IMR-90 (cell line): ENCODE data around the gene SLC25A25. TPM values are rescaled to one million over a fixed set of nuclear protein-coding genes. Genes with fewer than 3 reads are reported as not detected.

Experiments
- ATAC-seq: fragments of 200-7000 bp; cut with Tn5 transposase; 2 replicates; pipeline ENCODE4 v1.9.1; 2020; ENCODE audit warnings: low read depth, mild to moderate bottlenecking, moderate library complexity
- BruUV-seq: library from RNA; stranded (reverse); fragments of 400-500 nt; replicated peaks from 2 replicates; lab custom pipeline; 2021; lab: Mats Ljungman, UMichigan
- CTCF ChIA-PET: fragments of 300-600 bp; formaldehyde crosslinking; extraction: SDS; loops from one replicate; lab custom pipeline; 2021; ENCODE audit warnings: antibody characterized with exemption; lab: Yijun Ruan, JAX
- POLR2A ChIA-PET: fragments of 300-600 bp; sonication (Branson Sonifier 250); formaldehyde crosslinking; loops from one replicate; lab custom pipeline; 2022; ENCODE audit warnings: antibody characterized with exemption; ENCODE audit not compliant: unreplicated experiment; lab: Charles Lee
- DNase-seq: peaks from one replicate; pipeline ENCODE4 v3.0.0; 2013
- H2AFZ ChIP-seq: replicated peaks from 2 replicates; pipeline ENCODE3; 2013; ENCODE audit warnings: low read length, mild to moderate bottlenecking; ENCODE audit not compliant: poor library complexity
- H2AK5ac ChIP-seq: 2 replicates; pipeline ENCODE4 v1.6.1; 2013; ENCODE audit warnings: low read depth, low read length, inconsistent platforms
- H2AK9ac ChIP-seq: replicated peaks from 2 replicates; pipeline ENCODE3; 2013; ENCODE audit warnings: mild to moderate bottlenecking, low read depth, low read length, moderate library complexity; ENCODE audit not compliant: poor library complexity
- H2BK120ac ChIP-seq: 2 replicates; pipeline ENCODE4 v1.6.1; 2013; ENCODE audit warnings: low read depth, low read length, inconsistent platforms
- H2BK15ac ChIP-seq: 3 replicates; pipeline ENCODE4 v1.6.1; 2013; ENCODE audit warnings: low read depth, low read length, inconsistent platforms
- H2BK20ac ChIP-seq: 2 replicates; pipeline ENCODE4 v1.6.1; 2013; ENCODE audit warnings: low read depth, mild to moderate bottlenecking, inconsistent platforms, low read length, moderate library complexity
- H2BK5ac ChIP-seq: 2 replicates; pipeline ENCODE4 v1.6.1; 2013; ENCODE audit warnings: mild to moderate bottlenecking, low read depth, low read length, inconsistent platforms; ENCODE audit not compliant: poor library complexity, severe bottlenecking
- H3K14ac ChIP-seq: replicated peaks from 2 replicates; pipeline ENCODE4 v1.6.1; 2013; ENCODE audit warnings: low read depth, low read length, inconsistent platforms
- H3K18ac ChIP-seq: 2 replicates; pipeline ENCODE4 v1.6.1; 2013; ENCODE audit warnings: low read depth, low read length, control low read depth
- H3K23ac ChIP-seq: 2 replicates; pipeline ENCODE4 v1.6.1; 2013; ENCODE audit warnings: low read depth, low read length, inconsistent platforms
- H3K27ac ChIP-seq: 2 replicates; pipeline ENCODE4 v1.5.1; 2013; ENCODE audit warnings: mild to moderate bottlenecking, control low read depth, low read length; ENCODE audit not compliant: insufficient read depth
- H3K27me3 ChIP-seq: 2 replicates; pipeline ENCODE4 v1.6.1; 2013; ENCODE audit warnings: low read length; ENCODE audit not compliant: control insufficient read depth, insufficient read depth
- H3K36me3 ChIP-seq: 2 replicates; pipeline ENCODE4 v1.6.1; 2013; ENCODE audit warnings: low read length, mixed read lengths; ENCODE audit not compliant: control insufficient read depth, insufficient read depth
- H3K4ac ChIP-seq: 2 replicates; pipeline ENCODE4 v1.6.1; 2013; ENCODE audit warnings: low read depth, low read length, inconsistent platforms
- H3K4me1 ChIP-seq: 2 replicates; pipeline ENCODE4 v1.6.1; 2013; ENCODE audit warnings: low read length, mixed read lengths; ENCODE audit not compliant: control insufficient read depth, insufficient read depth
- H3K4me2 ChIP-seq: 2 replicates; pipeline ENCODE4 v1.6.1; 2013; ENCODE audit warnings: low read depth, mild to moderate bottlenecking, control low read depth, low read length, moderate library complexity
- H3K4me3 ChIP-seq: 2 replicates; pipeline ENCODE4 v1.5.1; 2013; ENCODE audit warnings: low read depth, mild to moderate bottlenecking, control low read depth, low read length, moderate library complexity; ENCODE audit not compliant: insufficient read depth
- H3K56ac ChIP-seq: 2 replicates; pipeline ENCODE4 v1.6.1; 2013; ENCODE audit warnings: low read length, inconsistent platforms; ENCODE audit not compliant: insufficient read depth; ENCODE audit errors: extremely low read depth
- H3K79me1 ChIP-seq, 2 experiments: 2 replicates each; pipeline ENCODE4 v1.6.1; 2013; ENCODE audit warnings: low read length in 2 of 2, inconsistent platforms in 1 of 2, low read depth in 1 of 2
- H3K9ac ChIP-seq: 2 replicates; pipeline ENCODE4 v1.6.1; 2013; ENCODE audit warnings: low read depth, low read length, control low read depth
- H3K9me1 ChIP-seq: 2 replicates; pipeline ENCODE4 v1.6.1; 2013; ENCODE audit warnings: low read length, inconsistent platforms; ENCODE audit not compliant: insufficient read depth
- H3K9me3 ChIP-seq: 2 replicates; pipeline ENCODE4 v1.6.1; 2013; ENCODE audit warnings: low read length; ENCODE audit not compliant: control insufficient read depth, insufficient read depth
- H4K20me1 ChIP-seq: 2 replicates; pipeline ENCODE4 v1.6.1; 2013; ENCODE audit warnings: low read length, inconsistent platforms; ENCODE audit not compliant: insufficient read depth
- H4K5ac ChIP-seq: 2 replicates; pipeline ENCODE4 v1.6.1; 2013; ENCODE audit warnings: mild to moderate bottlenecking, low read depth, low read length, control low read depth
- H4K8ac ChIP-seq, 2 experiments: 2 replicates each; pipeline ENCODE4 v1.6.1; 2013; ENCODE audit warnings: low read depth in 2 of 2, low read length in 2 of 2, control low read depth in 1 of 2, inconsistent platforms in 1 of 2
- H4K91ac ChIP-seq: 2 replicates; pipeline ENCODE4 v1.6.1; 2013; ENCODE audit warnings: low read depth, low read length, inconsistent platforms; ENCODE audit not compliant: insufficient read depth
- BHLHE40 ChIP-seq: fragments of 150-350 bp; IDR thresholded peaks from 2 replicates; pipeline ENCODE4 v1.6.1; 2016; ENCODE audit warnings: mild to moderate bottlenecking, low read depth, low read length
- CEBPB ChIP-seq: IDR thresholded peaks from 2 replicates; pipeline ENCODE4 v1.6.1; 2012; ENCODE audit warnings: low read depth, low read length, improper control_type of control experiment
- ELK1 ChIP-seq: fragments of 150-350 bp; IDR thresholded peaks from 2 replicates; pipeline ENCODE4 v1.6.1; 2016; ENCODE audit warnings: low read depth, mild to moderate bottlenecking, low read length, moderate library complexity, borderline replicate concordance
- FOS ChIP-seq: fragments of 150-350 bp; IDR thresholded peaks from 2 replicates; pipeline ENCODE4 v1.6.1; 2016; ENCODE audit warnings: low read depth, low read length
- MAFK ChIP-seq: IDR thresholded peaks from 2 replicates; pipeline ENCODE4 v1.6.1; 2012; ENCODE audit warnings: low read depth, low read length, improper control_type of control experiment
- MXI1 ChIP-seq: IDR thresholded peaks from 2 replicates; pipeline ENCODE4 v1.6.1; 2012; ENCODE audit warnings: low read depth, mild to moderate bottlenecking, low read length, moderate library complexity, borderline replicate concordance
- POLR2A ChIP-seq: IDR thresholded peaks from 2 replicates; pipeline ENCODE4 v1.6.1; 2012; ENCODE audit warnings: mild to moderate bottlenecking, low read depth, low read length
- RAD21 ChIP-seq: IDR thresholded peaks from 2 replicates; pipeline ENCODE4 v1.6.1; 2012; ENCODE audit warnings: low read length, improper control_type of control experiment
- RFX5 ChIP-seq: IDR thresholded peaks from 2 replicates; pipeline ENCODE4 v1.8.0; 2012; ENCODE audit warnings: low read depth, mild to moderate bottlenecking, low read length, moderate library complexity
- SMC3 ChIP-seq: fragments of 150-350 bp; IDR thresholded peaks from 2 replicates; pipeline ENCODE4 v1.6.1; 2016; ENCODE audit warnings: low read depth, mild to moderate bottlenecking, antibody characterized with exemption, low read length, moderate library complexity
- USF2 ChIP-seq: fragments of 150-350 bp; IDR thresholded peaks from 2 replicates; pipeline ENCODE4 v1.6.1; 2017; ENCODE audit warnings: mild to moderate bottlenecking, antibody characterized with exemption, low read length, low read depth
- WGBS, 2 experiments: methylation state at CpG; one replicate each; pipeline versions ENCODE4 v1.1.5 to v1.1.7; 2013; ENCODE audit warnings: missing lambda C conversion rate in 2 of 2; ENCODE audit not compliant: insufficient read length in 1 of 2; ENCODE audit errors: extremely low coverage in 2 of 2; 5-methylcytosine and 5-hydroxymethylcytosine counted together
- dilution Hi-C: fragments of 300-500 bp; cut with HindIII; formaldehyde crosslinking; loops from one replicate; pipeline ENCODE4 v1.14.3; 2018; ENCODE audit warnings: low sequenced_read_pairs; ENCODE audit not compliant: unreplicated experiment
- in situ Hi-C: fragments of 300-500 bp; cut with MboI; formaldehyde crosslinking; loops from 3 replicates; pipeline ENCODE4 v1.14.3; 2019; ENCODE audit warnings: low sequenced_read_pairs, inconsistent platforms, mixed read lengths
- intact Hi-C: fragments of 100-400 bp; cut with micrococcal nuclease; formaldehyde crosslinking; loops from 2 replicates; pipeline ENCODE4 v1.10.0; 2022
- polyA plus RNA-seq, 3 experiments: library from polyadenylated mRNA; depleted of rRNA; stranded (reverse); fragments of >200 nt; gene quantifications; 2 replicates each; pipeline ENCODE4 v1.2.3, GENCODE V29; 2012; ENCODE audit warnings: low replicate concordance in 1 of 3
- total RNA-seq: library from RNA; depleted of rRNA; stranded (reverse); fragments of >200 nt; gene quantifications from 2 replicates; pipeline ENCODE4 v1.2.3, GENCODE V29; 2012

SLC25A25 gene
- total and polyA plus RNA-seq, 2 of the 4 experiments (the other 2 are of a cell fraction): 14.0 to 17.9 TPM

GRCh38 chr9:128033609-128034008 lies 34.4 kb upstream of the SLC25A25 start:
- H3K27me3 ChIP-seq: no peaks in the 10 kb centered on the region
- no peak for TF ChIP-seq MXI1
- TF ChIP-seq FOS: no peak
- TF ChIP-seq ELK1: no peak
- no peak for TF ChIP-seq RAD21
- TF ChIP-seq RFX5: no peak
- TF ChIP-seq BHLHE40: no peak
- TF ChIP-seq CEBPB: no peak
- TF ChIP-seq POLR2A: no peak
- TF ChIP-seq MAFK: no peak
- TF ChIP-seq USF2: no peak
- TF ChIP-seq SMC3: no peak
- H3K9ac ChIP-seq: no peak overlapping the region
- no peak overlapping the region for H3K18ac ChIP-seq
- BruUV-seq: no TSS peak
- H2BK120ac ChIP-seq: no peak overlapping the region
- no peaks in the 10 kb centered on the region for H3K79me1 ChIP-seq
- H4K20me1 ChIP-seq: no peaks in the 10 kb centered on the region
- H2AK9ac ChIP-seq: no peak overlapping the region
- no peak overlapping the region for H2BK15ac ChIP-seq
- no peaks in the 10 kb centered on the region for H3K36me3 ChIP-seq
- H3K56ac ChIP-seq: no peak overlapping the region
- ATAC-seq: no peak
- no peak overlapping the region for H3K4me2 ChIP-seq
- no peak overlapping the region for H3K27ac ChIP-seq
- no peak overlapping the region for H2AFZ ChIP-seq
- H2BK20ac ChIP-seq: no peak overlapping the region
- H4K5ac ChIP-seq: no peak overlapping the region
- no peak for DNase-seq
- CTCF ChIA-PET: interaction anchor here (1.4 to 3.3 kb wide), 2 partner anchors 84 to 90 kb away, joined by 6 to 15 read pairs; no protein-coding TSS in a partner anchor
- in situ Hi-C loops: loop anchor here (5.0 kb wide), 1 partner anchor 76 kb away; no protein-coding TSS in a partner anchor
- H3K4me3 ChIP-seq: no peak overlapping the region
- no peaks in the 10 kb centered on the region for H3K9me1 ChIP-seq
- POLR2A ChIA-PET: no interaction called here
- no peak overlapping the region for H3K4ac ChIP-seq
- H3K9me3 ChIP-seq: no peaks in the 10 kb centered on the region
- no peak overlapping the region for H2AK5ac ChIP-seq
- dilution Hi-C loops: no loop called here
- H3K14ac ChIP-seq: no peak overlapping the region
- no peak overlapping the region for H2BK5ac ChIP-seq
- 93% methylated on average over 2 of the region's 4 CpGs; no CpG with 5 or more reads in 1 of the 2 experiments for WGBS, 2 experiments
- H4K8ac ChIP-seq: no peak overlapping the region
- H3K4me1 ChIP-seq: 0 out of 2 replicates have a peak, but pooled peaks cover under 1% of the 10 kb centered on the region
- H3K23ac ChIP-seq: no peak overlapping the region
- no peak overlapping the region for H4K91ac ChIP-seq
- intact Hi-C loops: no loop called here
